H1 (cell line): ENCODE data around the gene ZNF337. TPM values are rescaled to one million over a fixed set of nuclear protein-coding genes. Genes with fewer than 3 reads are reported as not detected.

Source experiments
- CTCF ChIA-PET: fragments of 300-600 bp; sonication (Branson Sonifier 250); formaldehyde crosslinking; loops from one replicate; lab custom pipeline; 2021; ENCODE audit not compliant: partially characterized antibody; lab: Charles Lee
- POLR2A ChIA-PET: fragments of 300-600 bp; sonication (Branson Sonifier 250); formaldehyde crosslinking; loops from one replicate; lab custom pipeline; 2021; ENCODE audit warnings: inconsistent platforms; ENCODE audit not compliant: partially characterized antibody; lab: Charles Lee
- DNase-seq, 2 experiments: peaks; one replicate each; pipeline versions ENCODE4 v3.0.0 to v3.0.0-alpha.2; 2010 to 2022; ENCODE audit warnings: low spot score in 2 of 2, low read depth in 1 of 2, mixed read lengths in 1 of 2
- FAIRE-seq: peaks from 2 replicates; lab custom pipeline; 2011; peaks lifted over from hg19 to GRCh38; lab: Jason Lieb, UNC
- H2AFZ ChIP-seq: 2 replicates; pipeline ENCODE4 v1.8.1; 2012; ENCODE audit warnings: low read length, inconsistent platforms
- H2AK5ac ChIP-seq: 2 replicates; pipeline ENCODE4 v1.6.1; 2013; ENCODE audit warnings: low read depth, low read length
- H2BK120ac ChIP-seq: replicated peaks from 2 replicates; pipeline ENCODE3; 2013; ENCODE audit warnings: low read depth, low read length, inconsistent platforms
- H2BK12ac ChIP-seq: 2 replicates; pipeline ENCODE4 v1.6.1; 2013; ENCODE audit warnings: low read depth, low read length
- H2BK15ac ChIP-seq: 2 replicates; pipeline ENCODE4 v1.6.1; 2013; ENCODE audit warnings: low read length
- H2BK20ac ChIP-seq: 2 replicates; pipeline ENCODE4 v1.6.1; 2013; ENCODE audit warnings: low read length
- H2BK5ac ChIP-seq: 2 replicates; pipeline ENCODE4 v1.6.1; 2013; ENCODE audit warnings: low read depth, low read length
- H3K14ac ChIP-seq: 2 replicates; pipeline ENCODE4 v1.6.1; 2013; ENCODE audit warnings: inconsistent platforms; ENCODE audit not compliant: insufficient read length
- H3K18ac ChIP-seq: 2 replicates; pipeline ENCODE4 v1.6.1; 2013; ENCODE audit warnings: low read length; ENCODE audit errors: extremely low read depth
- H3K23ac ChIP-seq: 2 replicates; pipeline ENCODE4 v1.6.1; 2013; ENCODE audit warnings: inconsistent platforms; ENCODE audit not compliant: insufficient read length
- H3K23me2 ChIP-seq: 2 replicates; pipeline ENCODE4 v1.6.1; 2013; ENCODE audit warnings: low read depth, low read length
- H3K27ac ChIP-seq: 2 replicates; pipeline ENCODE4 v1.6.1; 2011; ENCODE audit warnings: low read depth, low read length, inconsistent platforms
- H3K27me3 ChIP-seq, 4 experiments: replicated peaks in 1 of 4; 1 replicate in 1 of 4; 2 replicates in 3 of 4; pipeline versions ENCODE4 v1.6.1 to v1.8.1; 2011 to 2013; ENCODE audit warnings: low read length in 3 of 4, mild to moderate bottlenecking in 3 of 4, inconsistent platforms in 2 of 4, mixed read lengths in 2 of 4, moderate library complexity in 1 of 4; ENCODE audit not compliant: control insufficient read depth in 3 of 4, insufficient read depth in 3 of 4; ENCODE audit errors: extremely low read depth in 1 of 4
- H3K36me3 ChIP-seq, 4 experiments: 2 replicates each; pipeline versions ENCODE4 v1.6.1 to v1.8.1; 2011 to 2013; ENCODE audit warnings: mild to moderate bottlenecking in 4 of 4, low read length in 3 of 4, moderate library complexity in 2 of 4, control low read depth in 1 of 4, inconsistent platforms in 1 of 4; ENCODE audit not compliant: insufficient read depth in 4 of 4, control insufficient read depth in 2 of 4
- H3K4ac ChIP-seq: replicated peaks from 2 replicates; pipeline ENCODE3; 2013; ENCODE audit warnings: low read length, low read depth, mixed read lengths, inconsistent platforms; ENCODE audit not compliant: insufficient read length
- H3K4me1 ChIP-seq, 4 experiments: replicated peaks in 1 of 4; 1 replicate in 1 of 4; 2 replicates in 3 of 4; pipeline versions ENCODE4 v1.6.1 to v1.8.1; 2011 to 2013; ENCODE audit warnings: low read length in 3 of 4, inconsistent platforms in 2 of 4, mixed read lengths in 1 of 4; ENCODE audit not compliant: insufficient read depth in 4 of 4, control insufficient read depth in 3 of 4
- H3K4me2 ChIP-seq, 2 experiments: 2 replicates each; pipeline versions ENCODE4 v1.6.1 to v1.8.1; 2011 to 2013; ENCODE audit warnings: low read depth in 2 of 2, low read length in 2 of 2, control low read depth in 1 of 2, inconsistent platforms in 1 of 2, mild to moderate bottlenecking in 1 of 2; ENCODE audit not compliant: insufficient read depth in 1 of 2
- H3K4me3 ChIP-seq, 4 experiments: fragments of 200-600, 300-600 bp in 1 of 4; sonication (generic), shearing (Covaris generic), sonication (Bioruptor Twin) in 1 of 4; 2 replicates each; pipeline versions ENCODE4 v1.5.1 to v1.8.1; 2011 to 2016; ENCODE audit warnings: low read length in 4 of 4, low read depth in 3 of 4, control low read depth in 2 of 4, inconsistent platforms in 2 of 4, mild to moderate bottlenecking in 2 of 4, mixed read lengths in 1 of 4, moderate library complexity in 1 of 4; ENCODE audit not compliant: insufficient read depth in 2 of 4; ENCODE audit errors: extremely low read depth in 1 of 4
- H3K56ac ChIP-seq: replicated peaks from 2 replicates; pipeline ENCODE3; 2013; ENCODE audit warnings: low read depth, mild to moderate bottlenecking, mixed read lengths, low read length, inconsistent platforms; ENCODE audit not compliant: insufficient read length
- H3K79me1 ChIP-seq: 2 replicates; pipeline ENCODE4 v1.6.1; 2013; ENCODE audit warnings: low read depth, low read length, control low read depth
- H3K79me2 ChIP-seq, 2 experiments: 2 replicates each; pipeline versions ENCODE4 v1.6.1 to v1.8.1; 2012 to 2013; ENCODE audit warnings: low read length in 2 of 2, mild to moderate bottlenecking in 2 of 2, inconsistent platforms in 1 of 2; ENCODE audit not compliant: insufficient read depth in 2 of 2, control insufficient read depth in 1 of 2
- H3K9ac ChIP-seq, 4 experiments: replicated peaks in 1 of 4; 1 replicate in 1 of 4; 2 replicates in 3 of 4; pipeline versions ENCODE4 v1.6.1 to v1.8.1; 2011 to 2013; ENCODE audit warnings: low read depth in 3 of 4, low read length in 3 of 4, control low read depth in 2 of 4, mild to moderate bottlenecking in 2 of 4, moderate library complexity in 2 of 4, inconsistent platforms in 1 of 4; ENCODE audit errors: extremely low read depth in 1 of 4
- H3K9me3 ChIP-seq, 2 experiments: 2 replicates each; pipeline versions ENCODE4 v1.6.1 to v1.8.1; 2012 to 2013; ENCODE audit warnings: mild to moderate bottlenecking in 2 of 2, moderate library complexity in 2 of 2, control low read depth in 1 of 2, inconsistent platforms in 1 of 2, low read depth in 1 of 2, low read length in 1 of 2, mixed read lengths in 1 of 2; ENCODE audit not compliant: insufficient read depth in 2 of 2
- H4K20me1 ChIP-seq, 2 experiments: replicated peaks in 1 of 2; 2 replicates each; pipeline versions ENCODE3 to v1.8.1; 2011 to 2013; ENCODE audit warnings: inconsistent platforms in 2 of 2, low read length in 2 of 2, mild to moderate bottlenecking in 1 of 2; ENCODE audit not compliant: insufficient read depth in 2 of 2, control insufficient read depth in 1 of 2
- H4K5ac ChIP-seq: 2 replicates; pipeline ENCODE4 v1.6.1; 2013; ENCODE audit warnings: low read length, low read depth, mixed read lengths, inconsistent platforms; ENCODE audit not compliant: insufficient read length
- H4K8ac ChIP-seq: 2 replicates; pipeline ENCODE4 v1.8.0; 2013; ENCODE audit warnings: mild to moderate bottlenecking, moderate library complexity, low read length, inconsistent platforms; ENCODE audit not compliant: insufficient read depth; ENCODE audit errors: extremely low read depth
- H4K91ac ChIP-seq: replicated peaks from 2 replicates; pipeline ENCODE3; 2013; ENCODE audit warnings: low read length, mixed read lengths, inconsistent platforms; ENCODE audit not compliant: insufficient read length
- BRCA1 ChIP-seq: IDR thresholded peaks from 2 replicates; pipeline ENCODE4 v1.6.1; 2012; ENCODE audit warnings: low read depth, low read length, improper control_type of control experiment
- CBX5 ChIP-seq: fragments of 300-800, 300-1000 bp; sonication (generic); IDR thresholded peaks from 2 replicates; pipeline ENCODE4 v1.7.1; 2016; ENCODE audit warnings: antibody characterized with exemption, low read length, low read depth
- RFX5 ChIP-seq: IDR thresholded peaks from 2 replicates; pipeline ENCODE4 v1.6.1; 2011; ENCODE audit warnings: low read depth, low read length, improper control_type of control experiment, borderline replicate concordance
- WGBS, 2 experiments: shearing (Covaris generic) in 1 of 2; methylation state at CpG; one replicate each; pipeline versions ENCODE4 v1.1.6 to v1.1.7; 2013 to 2015; ENCODE audit warnings: low lambda C conversion rate in 2 of 2, mixed read lengths in 2 of 2, inconsistent platforms in 1 of 2, low coverage in 1 of 2, missing lambda C conversion rate in 1 of 2; ENCODE audit not compliant: insufficient replicate concordance in 2 of 2, insufficient coverage in 1 of 2, insufficient read length in 1 of 2; ENCODE audit errors: extremely low coverage in 1 of 2, missing lambda C conversion rate in 1 of 2; 5-methylcytosine and 5-hydroxymethylcytosine counted together
- polyA plus RNA-seq, 7 experiments: library from polyadenylated mRNA; depleted of rRNA in 3 of 7; stranded (reverse) in 5 of 7; unstranded in 2 of 7; fragments of >200 nt in 5 of 7; fragments of 200-250 nt in 2 of 7; gene quantifications; 1 replicate in 5 of 7; 2 replicates in 1 of 7; 4 replicates in 1 of 7; pipeline versions ENCODE4 v1.2.1 to v1.2.3, GENCODE V29; 2011 to 2013; ENCODE audit warnings: missing spikeins in 2 of 7, mixed read lengths in 2 of 7
- total RNA-seq: library from RNA; stranded (reverse); fragmentation: NEBNext Ultra II Directional; extraction: Animal tissue kit (Norgen Biotek cat#: 25700); gene quantifications from 2 replicates; pipeline ENCODE4 v1.2.1, GENCODE V29; 2021

ZNF337 gene
- total and polyA plus RNA-seq, 2 of the 8 experiments (the other 6 are each of a cell fraction or from before 2014, with no cell fraction given), result 2.8 to 6.6 TPM

- DNase-seq, result no peak
- Histone ChIP-seq H2BK20ac (no peak overlapping the region), H3K27me3 (no peaks in the 10 kb centered on the region), H3K14ac (no peak overlapping the region), H2AK5ac (no peak overlapping the region), H2AFZ (no peak overlapping the region), H4K91ac (no peak overlapping the region), H3K23me2 (no peaks in the 10 kb centered on the region), H4K5ac (no peak overlapping the region), H2BK120ac (no peak overlapping the region), H3K79me1 (no peaks in the 10 kb centered on the region; the same call in 1 of the 2 replicates), H3K23ac (no peak overlapping the region), H3K9ac (no peak overlapping the region), H3K79me2 (no peaks in the 10 kb centered on the region), H3K4me3 (no peak overlapping the region), H3K18ac (no peak overlapping the region), H3K4me1 (no peaks in the 10 kb centered on the region), H2BK5ac (no peak overlapping the region), H4K8ac (no peak overlapping the region), H3K27ac (no peak overlapping the region), H3K4ac (no peak overlapping the region), H2BK12ac (no peak overlapping the region), H3K56ac (no peak overlapping the region), H3K4me2 (no peak overlapping the region), H4K20me1 (no peaks in the 10 kb centered on the region), H3K36me3 (no peaks in the 10 kb centered on the region), H2BK15ac (no peak overlapping the region), H3K9me3 (peaks cover 9 to 21% of the 10 kb centered on the region in 2 experiments; a peak in 3 of 4 replicates)
- TF ChIP-seq CBX5 (no peak), BRCA1 (no peak), RFX5 (no peak)
- POLR2A ChIA-PET, result no interaction called here
- CTCF ChIA-PET, result no interaction called here
- 70% methylated on average over 1 of the region's 1 CpG; no CpG with 5 or more reads in 1 of the 2 experiments for WGBS, 2 experiments
- FAIRE-seq, result no peak
Measured at GRCh38 chr20:25726357-25726756, 29.7 kb upstream of the ZNF337 start.
